Esophagus muscularis mucosa (tissue), 4 donors: ENCODE measurements around the gene CHST7.

Experiments
- CTCF ChIP-seq, 3 experiments: fragments of 200-600 bp in 2 of 3; fragments of 450-650 bp in 1 of 3; sonication (generic) in 2 of 3; IDR thresholded peaks; one replicate each; pipeline ENCODE4 v1.5.1; 2017 to 2019; ENCODE audit warnings: antibody characterized with exemption in 3 of 3, mild to moderate bottlenecking in 2 of 3, moderate library complexity in 1 of 3
- EP300 ChIP-seq: sonication (generic); formaldehyde crosslinking; IDR thresholded peaks from one replicate; pipeline ENCODE4 v1.6.1; 2017; ENCODE audit warnings: antibody characterized with exemption
- POLR2A ChIP-seq: fragments of 450-650 bp; IDR thresholded peaks from one replicate; pipeline ENCODE4 v1.6.1; 2017; ENCODE audit warnings: antibody characterized with exemption, moderate library complexity, mild to moderate bottlenecking, low read depth
- POLR2AphosphoS5 ChIP-seq, 2 donors: sonication (generic); formaldehyde crosslinking; IDR thresholded peaks; one replicate each; pipeline ENCODE4 v1.6.1; 2017; ENCODE audit warnings: antibody characterized with exemption in 2 of 2

DNA sequence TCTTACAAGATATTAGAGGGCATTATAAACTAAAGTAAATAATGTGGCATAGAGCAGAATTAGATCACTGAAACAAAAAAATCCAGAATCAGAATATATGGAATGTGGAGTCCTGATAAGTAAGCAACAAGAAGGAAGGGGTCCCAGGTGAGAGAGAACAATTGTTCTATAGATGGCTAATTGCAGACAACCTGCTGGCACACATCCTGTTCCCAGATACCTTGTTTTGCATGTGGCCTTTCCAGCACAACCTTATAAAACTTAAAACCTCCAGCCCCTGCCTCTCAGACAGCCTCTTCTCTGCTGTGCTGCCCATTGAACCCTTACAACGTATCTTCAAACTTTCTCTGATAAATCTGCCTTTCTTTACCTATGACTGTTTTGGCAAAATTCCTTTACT is 23.7 kb upstream of the CHST7 start:
- TF ChIP-seq POLR2A (no peak), CTCF (IDR thresholded peaks at IDR 0.05) (no peak), EP300 (no peak), POLR2AphosphoS5 (IDR thresholded peaks at IDR 0.05) (no peak)
